ENCODE results near the gene CRELD1. TPM values are rescaled to one million over a fixed set of nuclear protein-coding genes. Genes with fewer than 3 reads are reported as not detected.

The CRELD1 gene
- polyA plus RNA-seq, 1 of the 3 experiments (the other 2 are of a cell fraction) = 77.6 TPM

DNA sequence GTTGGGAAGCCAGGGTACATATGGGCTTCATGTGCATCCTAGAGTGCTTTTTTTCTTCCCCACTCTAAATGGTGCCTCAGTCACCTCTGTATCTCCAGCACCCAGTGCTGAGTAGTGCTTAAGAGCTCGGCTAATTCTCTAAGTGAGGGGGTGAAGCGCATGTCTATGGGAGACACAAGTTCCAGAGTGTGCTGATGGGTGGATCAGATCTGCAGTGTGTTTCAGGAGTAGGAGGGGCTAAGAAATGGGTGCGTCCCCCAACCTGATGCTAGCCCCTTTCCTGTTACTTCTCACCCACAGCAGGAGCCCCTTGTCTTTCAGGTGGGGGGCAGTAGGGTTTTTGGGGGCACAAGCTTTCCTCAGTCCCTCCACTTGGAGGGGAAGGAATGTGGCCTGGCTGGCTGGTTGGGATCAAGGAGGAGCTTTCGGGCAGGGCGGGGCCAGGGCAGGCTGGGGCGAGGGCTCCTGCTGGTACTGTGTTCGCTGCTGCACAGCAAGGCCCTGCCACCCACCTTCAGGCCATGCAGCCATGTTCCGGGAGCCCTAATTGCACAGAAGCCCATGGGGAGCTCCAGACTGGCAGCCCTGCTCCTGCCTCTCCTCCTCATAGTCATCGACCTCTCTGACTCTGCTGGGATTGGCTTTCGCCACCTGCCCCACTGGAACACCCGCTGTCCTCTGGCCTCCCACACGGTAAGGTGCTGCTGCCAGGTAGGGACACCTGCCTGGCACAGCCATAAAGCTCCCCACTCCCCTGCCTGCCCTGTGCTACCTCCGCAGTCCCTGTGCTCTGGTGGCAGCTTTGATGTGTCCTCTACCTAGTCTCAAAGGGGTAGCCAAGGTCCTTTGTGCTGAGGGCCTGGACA lies 31.0 kb upstream of the CRELD1 start, which contains the start of gene IL17RE (continued):
- TF ChIP-seq MXI1 (IDR thresholded peaks at IDR 0.05; ENCODE audit: low read depth, low read length) (no peak), POLR2AphosphoS5 (IDR thresholded peaks at IDR 0.05; ENCODE audit: low read depth, low read length) (no peak), FOSL2 (IDR thresholded peaks at IDR 0.05; ENCODE audit: borderline replicate concordance, low read depth) (no peak)

DNA sequence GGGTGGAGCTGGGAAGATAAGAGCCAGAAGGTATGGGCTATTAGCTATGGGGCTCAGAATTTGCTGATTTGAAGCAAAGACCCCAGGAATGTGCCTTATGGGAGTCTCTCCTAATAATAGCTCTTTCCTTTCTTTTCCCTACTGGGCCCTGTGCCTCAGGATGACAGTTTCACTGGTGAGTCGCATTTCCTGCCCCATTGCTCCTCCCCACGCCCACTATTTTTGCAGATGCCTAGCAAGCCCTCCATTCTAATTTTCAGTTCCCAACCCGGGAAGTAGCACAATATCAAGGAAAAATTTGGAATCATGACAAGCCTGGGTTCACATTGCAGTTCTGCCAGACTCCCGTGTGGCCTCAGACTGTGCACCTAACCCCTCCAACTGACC lies 30.4 kb upstream of the CRELD1 start:
- DNase-seq = no peak
- Histone ChIP-seq H3F3A (replicated peaks; ENCODE audit: insufficient read depth) (peaks cover 7% of the 10 kb centered on the region), H3K9me3 (no peaks in the 10 kb centered on the region), H3K9me2 (no peaks in the 10 kb centered on the region), H3K4me2 (peak overlapping the region; percentile 73), H3K27me3 (ENCODE audit: insufficient read depth) (no peaks in the 10 kb centered on the region), H3K4me1 (ENCODE audit: control insufficient read depth in 1 of 2, insufficient read depth in 2 of 2, low read depth in 1 of 2, low read length in 1 of 2) (peaks cover 0 to 12% of the 10 kb centered on the region in 2 experiments; a peak in 3 of 4 replicates), H3K27ac (ENCODE audit: low read depth in 2 of 2, low read length in 1 of 2) (peak overlapping the region in 1 of 2 experiments; percentile 86; a peak in 2 of 4 replicates), H4K20me1 (ENCODE audit: insufficient read depth) (no peaks in the 10 kb centered on the region), H2AFZ (ENCODE audit: low read depth) (peak overlapping the region; percentile 91), H3K4me3 (ENCODE audit: low read depth in 2 of 2, low read length in 1 of 2) (no peak overlapping the region), H3K79me2 (ENCODE audit: insufficient read depth) (no peaks in the 10 kb centered on the region), H3K36me3 (replicated peaks in 1 of 2; ENCODE audit: control insufficient read depth in 1 of 2, insufficient read depth in 2 of 2, low read length in 1 of 2) (no peaks in the 10 kb centered on the region), H3K9ac (peak overlapping the region; percentile 59)
- ChIA-PET POLR2A (interaction anchor here (1.0 to 1.8 kb wide), 2 partner anchors 10 to 28 kb away, joined by 3 to 5 read pairs; no protein-coding TSS in a partner anchor), CTCF (interaction anchor here (1.0 to 1.3 kb wide), 3 partner anchors 9 to 43 kb away, joined by 3 to 6 read pairs (median 3); no protein-coding TSS in a partner anchor)
- WGBS (ENCODE audit: low lambda C conversion rate) = 35% methylated on average over 4 of the region's 4 CpGs
- TF ChIP-seq USF1 (IDR thresholded peaks at IDR 0.05; ENCODE audit: borderline replicate concordance, low read depth) = no peak
- TF ChIP-seq PBX3 (IDR thresholded peaks at IDR 0.05) = no peak; the same call in 1 of the 2 replicates
- TF ChIP-seq YY1 (IDR thresholded peaks at IDR 0.05; ENCODE audit: low read depth) = no peak
- TF ChIP-seq, protein P1, sequence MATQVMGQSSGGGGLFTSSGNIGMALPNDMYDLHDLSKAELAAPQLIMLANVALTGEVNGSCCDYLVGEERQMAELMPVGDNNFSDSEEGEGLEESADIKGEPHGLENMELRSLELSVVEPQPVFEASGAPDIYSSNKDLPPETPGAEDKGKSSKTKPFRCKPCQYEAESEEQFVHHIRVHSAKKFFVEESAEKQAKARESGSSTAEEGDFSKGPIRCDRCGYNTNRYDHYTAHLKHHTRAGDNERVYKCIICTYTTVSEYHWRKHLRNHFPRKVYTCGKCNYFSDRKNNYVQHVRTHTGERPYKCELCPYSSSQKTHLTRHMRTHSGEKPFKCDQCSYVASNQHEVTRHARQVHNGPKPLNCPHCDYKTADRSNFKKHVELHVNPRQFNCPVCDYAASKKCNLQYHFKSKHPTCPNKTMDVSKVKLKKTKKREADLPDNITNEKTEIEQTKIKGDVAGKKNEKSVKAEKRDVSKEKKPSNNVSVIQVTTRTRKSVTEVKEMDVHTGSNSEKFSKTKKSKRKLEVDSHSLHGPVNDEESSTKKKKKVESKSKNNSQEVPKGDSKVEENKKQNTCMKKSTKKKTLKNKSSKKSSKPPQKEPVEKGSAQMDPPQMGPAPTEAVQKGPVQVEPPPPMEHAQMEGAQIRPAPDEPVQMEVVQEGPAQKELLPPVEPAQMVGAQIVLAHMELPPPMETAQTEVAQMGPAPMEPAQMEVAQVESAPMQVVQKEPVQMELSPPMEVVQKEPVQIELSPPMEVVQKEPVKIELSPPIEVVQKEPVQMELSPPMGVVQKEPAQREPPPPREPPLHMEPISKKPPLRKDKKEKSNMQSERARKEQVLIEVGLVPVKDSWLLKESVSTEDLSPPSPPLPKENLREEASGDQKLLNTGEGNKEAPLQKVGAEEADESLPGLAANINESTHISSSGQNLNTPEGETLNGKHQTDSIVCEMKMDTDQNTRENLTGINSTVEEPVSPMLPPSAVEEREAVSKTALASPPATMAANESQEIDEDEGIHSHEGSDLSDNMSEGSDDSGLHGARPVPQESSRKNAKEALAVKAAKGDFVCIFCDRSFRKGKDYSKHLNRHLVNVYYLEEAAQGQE (IDR thresholded peaks at IDR 0.05; ENCODE audit: low read depth, low read length) = no peak
- TF ChIP-seq USF2 (IDR thresholded peaks at IDR 0.05; ENCODE audit: borderline replicate concordance, low read depth, low read length) = no peak
- no peak for TF ChIP-seq TAF1 (IDR thresholded peaks at IDR 0.05; ENCODE audit: borderline replicate concordance, low read depth, low read length)
- no peak for TF ChIP-seq EZH2phosphoT487 (IDR thresholded peaks at IDR 0.05; ENCODE audit: borderline replicate concordance, low read depth)
- TF ChIP-seq SIN3A (IDR thresholded peaks at IDR 0.05; ENCODE audit: borderline replicate concordance, low read depth, low read length) = no peak
- no peak for TF ChIP-seq MEF2A (IDR thresholded peaks at IDR 0.05; ENCODE audit: borderline replicate concordance, low read depth)
- TF ChIP-seq TEAD4 (IDR thresholded peaks at IDR 0.05; ENCODE audit: borderline replicate concordance, insufficient read depth) = no peak
- TF ChIP-seq NRF1 (IDR thresholded peaks at IDR 0.05; ENCODE audit: low read depth, low read length) = no peak
- TF ChIP-seq RCOR1 (IDR thresholded peaks at IDR 0.05; ENCODE audit: low read length) = no peak
- TF ChIP-seq FOSL2 (IDR thresholded peaks at IDR 0.05; ENCODE audit: borderline replicate concordance, low read depth) = peak; percentile 53; the same call in 1 of the 2 replicates
- TF ChIP-seq RXRA (IDR thresholded peaks at IDR 0.05; ENCODE audit: borderline replicate concordance, low read depth) = no peak
- TF ChIP-seq, protein P2, sequence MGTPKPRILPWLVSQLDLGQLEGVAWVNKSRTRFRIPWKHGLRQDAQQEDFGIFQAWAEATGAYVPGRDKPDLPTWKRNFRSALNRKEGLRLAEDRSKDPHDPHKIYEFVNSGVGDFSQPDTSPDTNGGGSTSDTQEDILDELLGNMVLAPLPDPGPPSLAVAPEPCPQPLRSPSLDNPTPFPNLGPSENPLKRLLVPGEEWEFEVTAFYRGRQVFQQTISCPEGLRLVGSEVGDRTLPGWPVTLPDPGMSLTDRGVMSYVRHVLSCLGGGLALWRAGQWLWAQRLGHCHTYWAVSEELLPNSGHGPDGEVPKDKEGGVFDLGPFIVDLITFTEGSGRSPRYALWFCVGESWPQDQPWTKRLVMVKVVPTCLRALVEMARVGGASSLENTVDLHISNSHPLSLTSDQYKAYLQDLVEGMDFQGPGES (IDR thresholded peaks at IDR 0.05; ENCODE audit: low read depth, low read length) = no peak
- no peak for TF ChIP-seq RAD21 (IDR thresholded peaks at IDR 0.05; ENCODE audit: low read length)
- TF ChIP-seq NFIC (IDR thresholded peaks at IDR 0.05; ENCODE audit: borderline replicate concordance) = peak; percentile 51
- no peak for TF ChIP-seq SMC3 (IDR thresholded peaks at IDR 0.05; ENCODE audit: low read depth, low read length)
- TF ChIP-seq JUND (IDR thresholded peaks at IDR 0.05) = peak; percentile 34; the same call in 1 of the 2 replicates
- no peak for TF ChIP-seq EP300 (IDR thresholded peaks at IDR 0.05; ENCODE audit: borderline replicate concordance in 1 of 2, low read depth in 1 of 2, low read length in 1 of 2)
- no peak for TF ChIP-seq FOXM1 (IDR thresholded peaks at IDR 0.05; ENCODE audit: low read depth)
